WTC11 (cell line): ENCODE results near the gene CMPK2.

Source experiments
- ARID4B ChIP-seq: sonication (generic); formaldehyde crosslinking; IDR thresholded peaks from 2 replicates; pipeline ENCODE4 v1.8.0; 2023; ENCODE audit warnings: missing genetic modification reagents, mild to moderate bottlenecking, borderline replicate concordance
- CTCF ChIP-seq: fragments of 200-600 bp; IDR thresholded peaks from 2 replicates; pipeline ENCODE4 v1.8.0; 2022; ENCODE audit warnings: antibody characterized with exemption
- FOXJ3 ChIP-seq: sonication (generic); formaldehyde crosslinking; IDR thresholded peaks from 2 replicates; pipeline ENCODE4 v1.9.0; 2021; ENCODE audit warnings: missing genetic modification reagents, mild to moderate bottlenecking, borderline replicate concordance
- KAT7 ChIP-seq: sonication (generic); formaldehyde crosslinking; IDR thresholded peaks from 2 replicates; pipeline ENCODE4 v1.8.1; 2023; ENCODE audit warnings: missing genetic modification reagents, mild to moderate bottlenecking, borderline replicate concordance
- NFYB ChIP-seq: sonication (generic); formaldehyde crosslinking; conservative IDR thresholded peaks from 2 replicates; pipeline ENCODE4 v1.8.0; 2022; ENCODE audit warnings: low read depth, missing genetic modification reagents
- SMAD3 ChIP-seq: sonication (generic); formaldehyde crosslinking; IDR thresholded peaks from 2 replicates; pipeline ENCODE4 v1.8.0; 2022; ENCODE audit warnings: missing genetic modification reagents, mild to moderate bottlenecking, borderline replicate concordance
- TEAD1 ChIP-seq: sonication (generic); formaldehyde crosslinking; IDR thresholded peaks from 2 replicates; pipeline ENCODE4 v1.8.0; 2022; ENCODE audit warnings: mild to moderate bottlenecking, missing genetic modification reagents
- TEAD4 ChIP-seq: sonication (generic); formaldehyde crosslinking; IDR thresholded peaks from 2 replicates; pipeline ENCODE4 v1.8.0; 2022; ENCODE audit warnings: mild to moderate bottlenecking, missing genetic modification reagents
- USF1 ChIP-seq: sonication (generic); formaldehyde crosslinking; IDR thresholded peaks from 2 replicates; pipeline ENCODE4 v1.8.0; 2022; ENCODE audit warnings: mild to moderate bottlenecking, missing genetic modification reagents
- ZNF416 ChIP-seq: fragments of 250-450 bp; sonication (Bioruptor Pico); IDR thresholded peaks from 2 replicates; pipeline ENCODE4 v1.9.0; 2021; ENCODE audit warnings: mild to moderate bottlenecking, inconsistent platforms
- TF ChIP-seq, protein P1 (sequence below): sonication (generic); formaldehyde crosslinking; IDR thresholded peaks from 2 replicates; pipeline ENCODE4 v1.8.1; 2023; ENCODE audit warnings: mild to moderate bottlenecking, missing genetic modification reagents, moderate library complexity
- TF ChIP-seq, protein P2 (sequence below): sonication (generic); formaldehyde crosslinking; conservative IDR thresholded peaks from 2 replicates; pipeline ENCODE4 v1.8.1; 2023; ENCODE audit warnings: mild to moderate bottlenecking, low read depth, missing genetic modification reagents, moderate library complexity

GRCh38 chr2:6831229-6831628, 34.5 kb downstream of the CMPK2 start:
- TF ChIP-seq CTCF = no peak
- no peak for TF ChIP-seq TEAD1 (CRISPR knock-in tag)
- TF ChIP-seq, protein P1, sequence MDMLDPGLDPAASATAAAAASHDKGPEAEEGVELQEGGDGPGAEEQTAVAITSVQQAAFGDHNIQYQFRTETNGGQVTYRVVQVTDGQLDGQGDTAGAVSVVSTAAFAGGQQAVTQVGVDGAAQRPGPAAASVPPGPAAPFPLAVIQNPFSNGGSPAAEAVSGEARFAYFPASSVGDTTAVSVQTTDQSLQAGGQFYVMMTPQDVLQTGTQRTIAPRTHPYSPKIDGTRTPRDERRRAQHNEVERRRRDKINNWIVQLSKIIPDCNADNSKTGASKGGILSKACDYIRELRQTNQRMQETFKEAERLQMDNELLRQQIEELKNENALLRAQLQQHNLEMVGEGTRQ (CRISPR knock-in tag) = no peak
- no peak for TF ChIP-seq TEAD4 (CRISPR knock-in tag)
- no peak for TF ChIP-seq FOXJ3 (CRISPR knock-in tag)
- TF ChIP-seq, protein P2, sequence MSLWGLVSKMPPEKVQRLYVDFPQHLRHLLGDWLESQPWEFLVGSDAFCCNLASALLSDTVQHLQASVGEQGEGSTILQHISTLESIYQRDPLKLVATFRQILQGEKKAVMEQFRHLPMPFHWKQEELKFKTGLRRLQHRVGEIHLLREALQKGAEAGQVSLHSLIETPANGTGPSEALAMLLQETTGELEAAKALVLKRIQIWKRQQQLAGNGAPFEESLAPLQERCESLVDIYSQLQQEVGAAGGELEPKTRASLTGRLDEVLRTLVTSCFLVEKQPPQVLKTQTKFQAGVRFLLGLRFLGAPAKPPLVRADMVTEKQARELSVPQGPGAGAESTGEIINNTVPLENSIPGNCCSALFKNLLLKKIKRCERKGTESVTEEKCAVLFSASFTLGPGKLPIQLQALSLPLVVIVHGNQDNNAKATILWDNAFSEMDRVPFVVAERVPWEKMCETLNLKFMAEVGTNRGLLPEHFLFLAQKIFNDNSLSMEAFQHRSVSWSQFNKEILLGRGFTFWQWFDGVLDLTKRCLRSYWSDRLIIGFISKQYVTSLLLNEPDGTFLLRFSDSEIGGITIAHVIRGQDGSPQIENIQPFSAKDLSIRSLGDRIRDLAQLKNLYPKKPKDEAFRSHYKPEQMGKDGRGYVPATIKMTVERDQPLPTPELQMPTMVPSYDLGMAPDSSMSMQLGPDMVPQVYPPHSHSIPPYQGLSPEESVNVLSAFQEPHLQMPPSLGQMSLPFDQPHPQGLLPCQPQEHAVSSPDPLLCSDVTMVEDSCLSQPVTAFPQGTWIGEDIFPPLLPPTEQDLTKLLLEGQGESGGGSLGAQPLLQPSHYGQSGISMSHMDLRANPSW (CRISPR knock-in tag) = no peak
- no peak for TF ChIP-seq ARID4B (CRISPR knock-in tag)
- TF ChIP-seq KAT7 (CRISPR knock-in tag) = no peak
- TF ChIP-seq NFYB (CRISPR knock-in tag) = no peak
- no peak for TF ChIP-seq USF1 (CRISPR knock-in tag)
- no peak for TF ChIP-seq SMAD3 (CRISPR knock-in tag)
- TF ChIP-seq ZNF416 (CRISPR knock-in tag) = no peak
